NT2/D1 (cell line): ENCODE measurements around the gene CFL1.

ENCODE experiments used
- SUZ12 ChIP-seq: IDR thresholded peaks from 2 replicates; pipeline ENCODE4 v1.6.1; 2011; ENCODE audit not compliant: insufficient read length, insufficient read depth; ENCODE audit errors: extremely low read depth
- YY1 ChIP-seq: IDR thresholded peaks from 2 replicates; pipeline ENCODE4 v1.6.1; 2011; ENCODE audit not compliant: insufficient read length, insufficient read depth

DNA sequence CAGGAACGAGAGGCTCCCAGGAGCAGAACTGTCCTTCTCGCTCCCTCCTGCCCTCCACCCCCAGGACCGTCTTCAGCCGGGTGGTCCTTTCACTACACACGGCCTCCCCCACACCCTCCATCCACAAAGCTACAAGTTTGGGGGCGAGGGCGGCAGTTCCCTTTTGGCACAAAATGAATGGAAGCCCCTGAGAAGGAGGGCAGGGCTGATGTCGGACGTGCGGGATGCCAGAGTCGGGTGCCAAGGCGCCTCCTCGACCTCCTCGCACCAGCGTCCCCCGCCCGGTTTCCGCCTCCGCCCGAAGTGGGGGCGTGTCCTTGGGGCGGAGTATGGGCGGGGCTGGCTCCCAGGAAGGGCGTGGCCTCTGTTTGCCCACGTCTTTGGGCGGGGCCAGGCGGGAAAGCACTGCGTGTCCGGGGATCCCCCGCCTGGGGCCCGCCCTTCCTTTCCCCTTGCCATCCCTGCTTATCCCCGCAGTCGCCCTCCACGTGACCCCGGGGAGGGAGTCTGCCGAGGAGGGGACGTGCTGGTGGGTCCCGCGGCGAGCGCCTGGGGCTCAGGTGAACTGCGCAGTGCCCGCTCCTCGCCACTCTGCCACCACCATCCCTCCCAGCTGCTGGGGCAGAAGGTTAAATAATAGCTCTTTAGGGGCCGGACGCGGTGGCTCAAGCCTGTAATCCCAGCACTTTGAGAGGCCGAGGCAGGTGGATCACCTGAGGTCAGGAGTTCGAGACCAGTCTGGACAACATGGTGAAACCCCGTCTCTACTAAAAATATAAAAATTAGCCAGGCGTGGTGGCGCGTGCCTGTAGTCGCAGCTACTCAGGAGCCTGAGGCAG, 15.6 kb upstream of the CFL1 start:
- TF ChIP-seq YY1 (no peak), SUZ12 (no peak)
